ENCODE results near the gene SLC9A9. TPM values are rescaled to one million over a fixed set of nuclear protein-coding genes. Genes with fewer than 3 reads are reported as not detected.
"Not testable (repeated sequence)": the region's sequence is repeated elsewhere in the genome, so short reads cannot be mapped to it uniquely, and the experiment has no call there.

Gene SLC9A9
- total and polyA plus RNA-seq, 4 donors = 12.0 to 39.7 (median 19.1) TPM

DNA sequence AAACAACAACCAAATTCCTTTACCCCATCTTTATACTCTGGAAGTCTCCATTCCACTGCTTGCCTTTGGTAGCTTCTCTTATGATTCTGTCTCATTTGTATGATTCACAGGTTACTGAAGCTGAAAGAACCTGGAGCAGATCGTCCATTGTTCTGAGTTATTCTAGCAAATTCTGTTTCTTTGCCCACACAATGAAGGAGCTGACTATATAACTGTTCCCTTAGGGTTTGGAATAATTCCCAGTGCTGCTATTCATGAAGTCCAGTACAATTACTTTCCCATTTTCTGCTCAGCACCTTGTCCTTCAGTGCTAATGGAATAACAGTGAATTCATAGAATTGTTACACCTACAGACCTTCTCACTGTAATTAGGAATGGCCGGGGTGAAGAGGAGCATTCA is 560.9 kb downstream of the SLC9A9 start:
- no peak overlapping the region for H3K4me3 ChIP-seq (ENCODE audit: low read depth, low read length)
- peaks cover 8% of the 10 kb centered on the region for H3K4me1 ChIP-seq (ENCODE audit: control insufficient read depth, insufficient read depth, low read length)
- H3K9me3 ChIP-seq (ENCODE audit: control insufficient read depth, insufficient read depth, low read length) = peaks cover 2% of the 10 kb centered on the region
- H3K27me3 ChIP-seq (ENCODE audit: control insufficient read depth, insufficient read depth, low read length) = no peaks in the 10 kb centered on the region
- 20% methylated on average over 1 of the region's 2 CpGs for WGBS (ENCODE audit: insufficient coverage)
- no peaks in the 10 kb centered on the region for H3K36me3 ChIP-seq (ENCODE audit: control insufficient read depth, insufficient read depth, low read length)
- H3K27ac ChIP-seq (ENCODE audit: low read depth, low read length) = no peak overlapping the region
- peak in 2 of 6 donors; percentile 58 to 72 for DNase-seq (ENCODE audit: low read depth in 4 of 6, low spot score in 6 of 6)

DNA sequence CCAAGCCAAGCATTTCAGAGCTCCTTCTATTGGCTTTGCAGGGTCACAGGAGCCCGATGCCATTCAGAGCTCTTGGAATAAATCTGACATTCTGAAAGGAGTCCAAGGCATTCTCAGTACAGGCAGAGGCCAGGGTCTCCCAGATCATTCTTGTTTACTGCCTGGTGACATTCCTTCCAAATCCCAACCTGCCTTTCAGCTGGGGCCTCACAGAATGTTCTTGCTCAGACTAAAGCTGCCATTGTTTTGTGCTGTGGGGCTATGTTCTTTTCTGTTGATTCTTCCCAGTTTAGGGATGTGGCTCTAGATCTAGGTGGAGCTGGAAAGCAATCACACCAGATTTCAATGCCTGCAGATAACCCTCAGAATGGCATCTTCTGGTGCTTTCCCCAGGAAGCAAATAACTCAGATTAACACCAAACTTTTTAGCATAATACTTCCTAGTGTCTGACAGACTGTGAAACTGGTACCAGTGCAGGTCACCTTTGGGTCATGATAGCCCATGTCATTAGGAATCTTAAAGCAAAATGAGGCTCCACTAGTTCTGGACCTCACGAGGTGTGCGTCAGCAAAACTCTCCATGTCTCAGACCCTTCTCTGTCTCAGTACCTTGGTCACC is 561.8 kb downstream of the SLC9A9 start:
- Histone ChIP-seq H3K4me3 (ENCODE audit: low read depth, low read length) (no peak overlapping the region), H3K36me3 (ENCODE audit: control insufficient read depth, insufficient read depth, low read length) (no peaks in the 10 kb centered on the region), H3K27ac (ENCODE audit: low read depth, low read length) (no peak overlapping the region), H3K9me3 (ENCODE audit: control insufficient read depth, insufficient read depth, low read length) (peaks cover 2% of the 10 kb centered on the region), H3K27me3 (ENCODE audit: control insufficient read depth, insufficient read depth, low read length) (no peaks in the 10 kb centered on the region), H3K4me1 (ENCODE audit: control insufficient read depth, insufficient read depth, low read length) (peaks cover 8% of the 10 kb centered on the region)
- WGBS (ENCODE audit: insufficient coverage) = 92% methylated on average over 3 of the region's 3 CpGs
- peak in 1 of 6 donors; percentile 21 for DNase-seq (ENCODE audit: low read depth in 4 of 6, low spot score in 6 of 6)

DNA sequence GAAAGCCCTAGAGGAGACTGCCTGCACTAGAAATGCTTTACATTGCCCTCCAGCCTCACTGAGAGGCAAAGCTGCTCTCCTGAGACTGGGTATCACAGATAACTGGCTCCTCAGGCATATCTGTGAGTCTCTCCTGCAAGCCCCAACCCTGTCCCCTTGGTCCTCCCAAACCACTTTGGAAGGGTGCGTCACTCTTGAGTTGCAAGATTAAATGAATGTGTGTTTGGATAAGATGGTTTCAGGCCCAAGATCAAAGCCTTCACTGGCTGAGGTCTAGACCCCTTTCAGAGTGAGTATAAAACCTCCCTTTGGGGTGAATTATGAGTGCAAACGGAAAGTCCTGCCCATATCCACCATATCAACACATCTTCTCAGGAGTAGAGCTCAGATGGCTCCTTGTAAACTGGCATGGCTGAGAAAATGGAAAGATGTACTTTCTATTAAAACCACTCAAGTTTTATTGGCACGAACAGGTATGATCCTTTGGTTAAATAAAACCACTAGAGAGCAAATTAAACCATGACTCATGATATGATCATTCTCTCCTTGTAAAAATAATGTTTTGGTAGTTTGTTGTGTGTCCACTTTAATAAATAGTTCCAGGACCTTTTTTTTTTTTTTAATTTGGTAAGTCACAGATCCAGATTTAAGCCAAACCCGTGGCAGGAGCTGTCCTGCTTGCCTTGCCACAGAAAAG is 564.7 kb downstream of the SLC9A9 start:
- no peak for DNase-seq (ENCODE audit: low read depth in 4 of 6, low spot score in 6 of 6)

DNA sequence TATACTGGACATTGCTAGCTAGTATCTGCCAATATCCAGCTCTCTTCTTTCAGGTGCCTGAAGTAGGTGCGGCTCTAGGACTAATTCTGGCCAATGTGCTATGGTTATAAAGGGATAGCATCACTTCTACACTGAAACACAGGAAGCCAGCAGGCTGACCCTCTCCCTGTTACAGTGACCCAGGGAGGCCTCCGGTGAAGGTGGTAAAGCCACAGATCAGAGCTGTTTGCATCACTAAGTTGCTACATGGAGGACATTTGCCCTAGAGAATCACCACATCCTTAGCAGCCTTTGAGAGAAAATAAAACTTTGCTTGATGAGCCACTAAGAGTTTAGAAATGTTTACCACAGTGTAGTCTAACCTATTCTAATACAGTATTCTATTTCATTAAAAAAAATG is 567.3 kb downstream of the SLC9A9 start:
- DNase-seq (ENCODE audit: low read depth in 4 of 6, low spot score in 6 of 6) = no peak
- Histone ChIP-seq H3K4me3 (ENCODE audit: low read depth, low read length) (no peak overlapping the region), H3K36me3 (ENCODE audit: control insufficient read depth, insufficient read depth, low read length) (no peaks in the 10 kb centered on the region), H3K9me3 (ENCODE audit: control insufficient read depth, insufficient read depth, low read length) (no peaks in the 10 kb centered on the region), H3K27me3 (ENCODE audit: control insufficient read depth, insufficient read depth, low read length) (no peaks in the 10 kb centered on the region), H3K27ac (ENCODE audit: low read depth, low read length) (no peak overlapping the region), H3K4me1 (ENCODE audit: control insufficient read depth, insufficient read depth, low read length) (no peaks in the 10 kb centered on the region)
- 83% methylated on average over 1 of the region's 2 CpGs for WGBS (ENCODE audit: insufficient coverage)

More for the DNA sequence above, 564.7 kb downstream of the SLC9A9 start:
- H3K36me3 ChIP-seq (ENCODE audit: control insufficient read depth, insufficient read depth, low read length) = no peaks in the 10 kb centered on the region
- no peak overlapping the region for H3K4me3 ChIP-seq (ENCODE audit: low read depth, low read length)
- H3K27me3 ChIP-seq (ENCODE audit: control insufficient read depth, insufficient read depth, low read length) = no peaks in the 10 kb centered on the region
- no peaks in the 10 kb centered on the region for H3K4me1 ChIP-seq (ENCODE audit: control insufficient read depth, insufficient read depth, low read length)
- WGBS (ENCODE audit: insufficient coverage) = no CpG with 5 or more reads among the region's 4 CpGs
- no peaks in the 10 kb centered on the region for H3K9me3 ChIP-seq (ENCODE audit: control insufficient read depth, insufficient read depth, low read length)
- H3K27ac ChIP-seq (ENCODE audit: low read depth, low read length) = no peak overlapping the region

DNA sequence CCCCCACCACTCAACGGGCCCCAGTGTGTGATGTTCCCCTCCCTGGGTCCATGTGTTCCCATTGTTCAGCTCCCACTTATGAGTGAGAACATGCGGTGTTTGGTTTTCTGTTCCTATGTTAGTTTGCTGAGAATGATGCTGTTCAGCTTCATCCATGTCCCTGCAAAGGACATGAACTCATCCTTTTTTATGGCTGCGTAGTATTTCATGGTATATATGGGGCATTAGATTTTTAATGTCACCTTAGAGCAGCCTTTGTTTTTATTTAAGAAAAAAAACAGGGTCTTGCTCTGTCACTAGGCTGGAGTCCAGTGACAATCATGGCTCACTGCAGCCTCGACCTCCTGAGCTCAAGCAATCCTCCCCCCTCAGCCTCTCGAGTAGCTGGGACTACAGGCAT is 568.7 kb downstream of the SLC9A9 start:
- 100% methylated on average over 1 of the region's 5 CpGs for WGBS (ENCODE audit: insufficient coverage)
- not testable (repeated sequence) for H3K4me1 ChIP-seq (ENCODE audit: control insufficient read depth, insufficient read depth, low read length); H3K27me3 ChIP-seq (ENCODE audit: control insufficient read depth, insufficient read depth, low read length)

DNA sequence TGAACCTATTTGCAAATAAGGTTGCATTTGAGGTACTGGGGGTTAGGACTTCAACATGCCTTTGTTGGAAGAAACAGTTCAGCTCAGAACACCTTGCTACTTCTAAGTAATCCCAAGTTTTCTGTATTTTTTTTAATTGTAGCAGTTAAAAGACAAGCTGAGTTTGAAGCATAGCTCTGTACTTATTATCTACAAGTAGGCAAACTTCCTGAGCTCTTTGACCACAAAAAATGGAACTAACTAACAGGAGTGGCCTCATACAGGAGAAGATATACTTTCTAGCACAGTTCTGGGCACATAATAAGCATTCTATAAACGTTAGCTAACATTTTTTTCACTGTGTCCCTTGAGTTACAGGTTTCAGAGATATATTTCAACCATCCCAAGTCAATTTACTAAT is 569.5 kb downstream of the SLC9A9 start:
- H3K4me1 ChIP-seq (ENCODE audit: control insufficient read depth, insufficient read depth, low read length) = no peaks in the 10 kb centered on the region
- no peaks in the 10 kb centered on the region for H3K36me3 ChIP-seq (ENCODE audit: control insufficient read depth, insufficient read depth, low read length)
- no peak for DNase-seq (ENCODE audit: low read depth in 4 of 6, low spot score in 6 of 6)
- H3K4me3 ChIP-seq (ENCODE audit: low read depth, low read length) = no peak overlapping the region
- no peaks in the 10 kb centered on the region for H3K9me3 ChIP-seq (ENCODE audit: control insufficient read depth, insufficient read depth, low read length)
- no peaks in the 10 kb centered on the region for H3K27me3 ChIP-seq (ENCODE audit: control insufficient read depth, insufficient read depth, low read length)
- no peak overlapping the region for H3K27ac ChIP-seq (ENCODE audit: low read depth, low read length)
- 80% methylated on average over 1 of the region's 1 CpG for WGBS (ENCODE audit: insufficient coverage)

More for the DNA sequence above, 568.7 kb downstream of the SLC9A9 start:
- H3K36me3 ChIP-seq (ENCODE audit: control insufficient read depth, insufficient read depth, low read length); DNase-seq (ENCODE audit: low read depth in 4 of 6, low spot score in 6 of 6); H3K9me3 ChIP-seq (ENCODE audit: control insufficient read depth, insufficient read depth, low read length); H3K27ac ChIP-seq (ENCODE audit: low read depth, low read length); H3K4me3 ChIP-seq (ENCODE audit: low read depth, low read length): not testable (repeated sequence)

DNA sequence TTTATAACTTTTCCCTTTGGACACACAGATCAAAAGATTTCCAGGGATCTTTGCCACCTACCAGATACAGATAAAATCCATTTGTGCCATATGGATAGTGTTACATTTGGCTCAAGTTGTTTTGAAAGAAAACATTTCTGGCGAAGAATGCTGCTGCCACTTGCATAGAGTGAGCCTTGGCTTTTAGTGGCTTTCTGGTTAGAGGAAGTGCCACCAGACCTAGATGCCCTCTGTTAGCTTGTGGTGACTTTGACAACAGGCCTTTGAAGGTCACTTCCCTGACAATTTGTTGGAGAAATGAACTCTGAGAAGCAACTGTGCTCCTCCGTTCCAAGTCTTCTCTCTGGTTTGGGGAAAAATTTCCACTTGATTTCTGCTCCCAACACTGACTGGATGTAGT is 570.7 kb downstream of the SLC9A9 start:
- no peak for DNase-seq (ENCODE audit: low read depth in 4 of 6, low spot score in 6 of 6)

DNA sequence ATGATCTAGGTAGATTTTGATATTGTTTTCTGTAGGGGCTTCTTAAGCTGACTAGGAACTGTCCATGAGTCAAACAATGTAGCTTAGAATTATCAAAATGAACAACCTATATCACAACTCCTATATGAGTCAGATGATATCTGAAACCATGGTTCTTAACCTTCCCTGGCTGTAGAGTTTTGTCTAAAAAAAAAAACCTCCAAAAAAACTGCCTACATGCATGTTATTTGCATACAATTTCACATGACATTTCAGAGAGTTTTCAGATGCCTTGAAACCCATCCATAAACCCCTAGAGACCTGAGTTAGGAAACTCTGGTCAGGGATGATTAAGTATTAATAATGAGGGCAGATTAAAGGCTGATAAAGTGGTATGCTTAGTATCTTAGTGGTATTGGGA is 571.7 kb downstream of the SLC9A9 start:
- Histone ChIP-seq H3K27me3 (ENCODE audit: control insufficient read depth, insufficient read depth, low read length) (no peaks in the 10 kb centered on the region), H3K4me3 (ENCODE audit: low read depth, low read length) (no peak overlapping the region), H3K36me3 (ENCODE audit: control insufficient read depth, insufficient read depth, low read length) (no peaks in the 10 kb centered on the region), H3K9me3 (ENCODE audit: control insufficient read depth, insufficient read depth, low read length) (no peaks in the 10 kb centered on the region), H3K27ac (ENCODE audit: low read depth, low read length) (no peak overlapping the region), H3K4me1 (ENCODE audit: control insufficient read depth, insufficient read depth, low read length) (no peaks in the 10 kb centered on the region)
- no peak for DNase-seq (ENCODE audit: low read depth in 4 of 6, low spot score in 6 of 6)

More for the DNA sequence above, 570.7 kb downstream of the SLC9A9 start:
- Histone ChIP-seq H3K9me3 (ENCODE audit: control insufficient read depth, insufficient read depth, low read length) (no peaks in the 10 kb centered on the region), H3K27ac (ENCODE audit: low read depth, low read length) (no peak overlapping the region), H3K4me1 (ENCODE audit: control insufficient read depth, insufficient read depth, low read length) (no peaks in the 10 kb centered on the region), H3K36me3 (ENCODE audit: control insufficient read depth, insufficient read depth, low read length) (no peaks in the 10 kb centered on the region), H3K27me3 (ENCODE audit: control insufficient read depth, insufficient read depth, low read length) (no peaks in the 10 kb centered on the region), H3K4me3 (ENCODE audit: low read depth, low read length) (no peak overlapping the region)
- WGBS (ENCODE audit: insufficient coverage) = 93% methylated on average over 1 of the region's 2 CpGs

DNA sequence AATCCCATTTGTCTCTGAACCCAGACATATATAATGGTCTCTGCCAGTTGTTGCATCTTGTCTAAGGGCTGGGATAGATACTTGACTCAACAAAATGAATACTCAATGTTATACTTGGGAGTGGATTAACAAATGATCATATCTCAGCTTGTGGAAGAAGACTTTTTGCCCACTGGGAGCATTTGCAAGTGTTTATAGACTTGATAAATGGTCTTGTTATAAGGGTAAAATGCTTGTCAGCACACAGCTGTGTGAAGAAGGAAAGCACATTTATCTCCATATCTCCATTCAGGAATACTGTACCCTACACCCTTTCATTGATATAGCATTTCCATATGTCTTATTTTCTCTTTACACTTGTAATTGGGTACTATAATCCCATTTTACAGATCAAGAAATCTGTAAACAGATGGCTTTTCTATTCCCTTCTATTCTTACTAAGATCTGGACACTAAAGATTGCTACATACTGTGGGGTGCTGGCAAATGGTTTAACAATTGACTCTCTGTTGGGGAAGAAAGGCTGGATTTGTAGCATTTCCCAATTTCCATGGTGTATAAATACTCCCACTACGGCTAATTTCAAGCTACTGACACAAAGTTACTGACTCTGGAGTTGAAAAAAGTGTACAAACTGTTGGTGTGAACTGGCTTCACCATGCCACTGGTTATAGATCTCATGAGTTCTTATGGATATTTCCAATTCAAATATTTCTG is 574.1 kb downstream of the SLC9A9 start:
- H3K4me3 ChIP-seq (ENCODE audit: low read depth, low read length) = no peak overlapping the region
- no CpG with 5 or more reads among the region's 1 CpG for WGBS (ENCODE audit: insufficient coverage)
- no peaks in the 10 kb centered on the region for H3K27me3 ChIP-seq (ENCODE audit: control insufficient read depth, insufficient read depth, low read length)

More for the DNA sequence above, 574.1 kb downstream of the SLC9A9 start:
- Histone ChIP-seq H3K9me3 (ENCODE audit: control insufficient read depth, insufficient read depth, low read length) (no peaks in the 10 kb centered on the region), H3K27ac (ENCODE audit: low read depth, low read length) (no peak overlapping the region), H3K36me3 (ENCODE audit: control insufficient read depth, insufficient read depth, low read length) (no peaks in the 10 kb centered on the region), H3K4me1 (ENCODE audit: control insufficient read depth, insufficient read depth, low read length) (no peaks in the 10 kb centered on the region)
- DNase-seq (ENCODE audit: low read depth in 4 of 6, low spot score in 6 of 6) = no peak
